B cell (primary cell): ENCODE measurements around the gene SLC4A3. TPM values are rescaled to one million over a fixed set of nuclear protein-coding genes. Genes with fewer than 3 reads are reported as not detected.

Source experiments
- ATAC-seq: fragments of 200-7000 bp; cut with Tn5 transposase; one replicate; pipeline ENCODE4 v1.10.0; 2021; ENCODE audit warnings: low read depth, mild to moderate bottlenecking, moderate number of reproducible peaks, moderate library complexity
- CTCF ChIA-PET: fragments of 350-600 bp; sonication (Branson Sonifier 250); formaldehyde crosslinking; loops from one replicate; lab custom pipeline; 2021; ENCODE audit warnings: antibody characterized with exemption, inconsistent platforms; lab: Charles Lee
- POLR2A ChIA-PET: fragments of 350-600 bp; sonication (Branson Sonifier 250); formaldehyde crosslinking; loops from one replicate; lab custom pipeline; 2021; ENCODE audit warnings: antibody characterized with exemption; lab: Charles Lee
- DNase-seq: peaks from one replicate; pipeline ENCODE4 v3.0.0; 2013
- H2AFZ ChIP-seq: 2 replicates; pipeline ENCODE4 v1.6.1; 2012; ENCODE audit warnings: mild to moderate bottlenecking, low read depth, low read length; ENCODE audit not compliant: insufficient read depth, poor library complexity, severe bottlenecking
- H3K27ac ChIP-seq, 2 donors: 1 replicate in 1 of 2; 2 replicates in 1 of 2; pipeline ENCODE4 v1.5.1; 2012 to 2013; ENCODE audit warnings: low read length in 2 of 2, mild to moderate bottlenecking in 2 of 2, moderate library complexity in 1 of 2
- H3K27me3 ChIP-seq, 4 experiments: fragments of 200-600 bp in 1 of 4; sonication (generic) in 1 of 4; replicated peaks in 1 of 4; 1 replicate in 2 of 4; 2 replicates in 2 of 4; pipeline versions ENCODE4 v1.6.1 to v1.7.0; 2013 to 2016; ENCODE audit warnings: low read length in 3 of 4, mild to moderate bottlenecking in 2 of 4, mixed read lengths in 1 of 4, moderate library complexity in 1 of 4; ENCODE audit not compliant: insufficient read depth in 4 of 4, control insufficient read depth in 3 of 4; ENCODE audit errors: control extremely low read depth in 1 of 4
- H3K36me3 ChIP-seq, 2 experiments: replicated peaks in 1 of 2; 1 replicate in 1 of 2; 2 replicates in 1 of 2; pipeline versions ENCODE4 v1.6.1 to v1.7.1; 2013; ENCODE audit warnings: low read length in 1 of 2; ENCODE audit not compliant: insufficient read depth in 2 of 2, control insufficient read depth in 1 of 2; ENCODE audit errors: control extremely low read depth in 1 of 2, extremely low read depth in 1 of 2
- H3K4me1 ChIP-seq, 2 donors: fragments of 200-600 bp in 1 of 2; sonication (generic) in 1 of 2; 1 replicate in 1 of 2; 2 replicates in 1 of 2; pipeline versions ENCODE4 v1.5.1 to v1.6.1; 2013 to 2017; ENCODE audit warnings: low read length in 2 of 2; ENCODE audit not compliant: control insufficient read depth in 2 of 2, insufficient read depth in 2 of 2
- H3K4me2 ChIP-seq: replicated peaks from 2 replicates; pipeline ENCODE3; 2012; ENCODE audit warnings: mild to moderate bottlenecking, low read depth, low read length; ENCODE audit not compliant: poor library complexity, severe bottlenecking
- H3K4me3 ChIP-seq, 5 experiments: fragments of 200-600 bp in 1 of 5; sonication (generic) in 1 of 5; 1 replicate in 3 of 5; 2 replicates in 2 of 5; pipeline versions ENCODE4 v1.5.1 to v1.7.0; 2011 to 2016; ENCODE audit warnings: low read length in 4 of 5, mild to moderate bottlenecking in 4 of 5, low read depth in 2 of 5, control low read depth in 1 of 5, moderate library complexity in 1 of 5; ENCODE audit not compliant: insufficient read depth in 1 of 5; ENCODE audit errors: control extremely low read depth in 1 of 5, extremely low read depth in 1 of 5
- H3K79me2 ChIP-seq: fragments of 200-600 bp; sonication (generic); one replicate; pipeline ENCODE4 v1.6.0; 2016; ENCODE audit warnings: low read length; ENCODE audit not compliant: control insufficient read depth, insufficient read depth
- H3K9ac ChIP-seq: fragments of 200-600 bp; sonication (generic); 2 replicates; pipeline ENCODE4 v1.6.1; 2017; ENCODE audit warnings: mild to moderate bottlenecking, low read length, moderate library complexity
- H3K9me3 ChIP-seq, 3 donors: one replicate each; pipeline versions ENCODE4 v1.6.1 to v1.7.1; 2013; ENCODE audit warnings: low read length in 2 of 3; ENCODE audit not compliant: control insufficient read depth in 2 of 3, insufficient read depth in 1 of 3; ENCODE audit errors: control extremely low read depth in 1 of 3
- H4K20me1 ChIP-seq: 2 replicates; pipeline ENCODE4 v1.6.0; 2012; ENCODE audit warnings: mild to moderate bottlenecking, low read length; ENCODE audit not compliant: insufficient read depth, control insufficient read depth, poor library complexity, severe bottlenecking
- H3K27ac Mint-ChIP-seq: one replicate; pipeline ENCODE4 v1.8.0; 2021; ENCODE audit warnings: mixed read lengths
- H3K27me3 Mint-ChIP-seq: one replicate; pipeline ENCODE4 v1.8.0; 2021; ENCODE audit warnings: mixed read lengths
- H3K4me1 Mint-ChIP-seq: one replicate; pipeline ENCODE4 v1.8.0; 2021; ENCODE audit warnings: mixed read lengths
- H3K4me3 Mint-ChIP-seq: one replicate; pipeline ENCODE4 v1.8.0; 2021; ENCODE audit warnings: mixed read lengths
- H3K9me3 Mint-ChIP-seq: one replicate; pipeline ENCODE4 v1.8.0; 2022; ENCODE audit warnings: mixed read lengths; ENCODE audit not compliant: insufficient read depth
- CTCF ChIP-seq: fragments of 200-600 bp; IDR thresholded peaks from one replicate; pipeline ENCODE4 v1.8.0; 2022; ENCODE audit warnings: antibody characterized with exemption, mild to moderate bottlenecking
- EZH2 ChIP-seq: IDR thresholded peaks from 2 replicates; pipeline ENCODE4 v1.6.1; 2012; ENCODE audit warnings: borderline replicate concordance, low read depth, mild to moderate bottlenecking, moderate library complexity, low read length; ENCODE audit not compliant: insufficient read depth, poor library complexity, severe bottlenecking
- WGBS: methylation state at CpG from one replicate; pipeline ENCODE4 v1.1.5; 2013; ENCODE audit warnings: missing lambda C conversion rate; ENCODE audit not compliant: insufficient coverage; 5-methylcytosine and 5-hydroxymethylcytosine counted together
- intact Hi-C: fragments of 100-400 bp; cut with micrococcal nuclease; formaldehyde crosslinking; loops from one replicate; pipeline ENCODE4 v1.10.0; 2022
- polyA plus RNA-seq: library from polyadenylated mRNA; depleted of rRNA; stranded (reverse); fragments of >200 nt; gene quantifications from 2 replicates; pipeline ENCODE4 v1.2.3, GENCODE V29; 2012
- total RNA-seq, 2 donors: library from RNA; stranded (reverse); fragments of 120-200 nt in 1 of 2; gene quantifications; 1 replicate in 1 of 2; 2 replicates in 1 of 2; pipeline versions ENCODE4 v1.2.3 to v1.2.4, GENCODE V29; 2013 to 2022

Gene SLC4A3
- total and polyA plus RNA-seq, 2 donors (not counting 1 experiment from before 2014, with no cell fraction given): 0.16 TPM; not detected in 1

GRCh38 chr2:219675221-219675620, 47.8 kb downstream of the SLC4A3 start:
- H3K27ac Mint-ChIP-seq: no peak overlapping the region
- H3K4me1 ChIP-seq: no peaks in the 10 kb centered on the region
- intact Hi-C loops: no loop called here
- peaks cover 0 to 9% (median 0%) of the 10 kb centered on the region in 3 donors for H3K9me3 ChIP-seq
- no peak overlapping the region for H2AFZ ChIP-seq
- no peaks in the 10 kb centered on the region for H3K9me3 Mint-ChIP-seq
- H3K79me2 ChIP-seq: no peaks in the 10 kb centered on the region
- peaks cover 0 to 34% (median 5%) of the 10 kb centered on the region in 4 experiments for H3K27me3 ChIP-seq
- H3K4me2 ChIP-seq: no peak overlapping the region
- H3K4me3 ChIP-seq: no peak overlapping the region
- H3K36me3 ChIP-seq: no peaks in the 10 kb centered on the region
- ATAC-seq (no peak), DNase-seq (no peak)
- H3K4me1 Mint-ChIP-seq: no peaks in the 10 kb centered on the region
- TF ChIP-seq EZH2: no peak
- TF ChIP-seq CTCF: no peak
- H3K9ac ChIP-seq: no peak overlapping the region
- no peak overlapping the region for H3K27ac ChIP-seq
- ChIA-PET POLR2A (no interaction called here), CTCF (interaction anchor here (0.7 kb wide), 1 partner anchor 15 kb away, joined by 5 read pairs; no protein-coding TSS in a partner anchor)
- H3K4me3 Mint-ChIP-seq: no peak overlapping the region
- 82% methylated on average over 4 of the region's 4 CpGs for WGBS
- no peaks in the 10 kb centered on the region for H4K20me1 ChIP-seq
- H3K27me3 Mint-ChIP-seq: peaks cover 28% of the 10 kb centered on the region

GRCh38 chr2:219676586-219676985, 49.2 kb downstream of the SLC4A3 start:
- intact Hi-C loops: no loop called here
- Histone ChIP-seq H3K27ac (no peak overlapping the region), H3K79me2 (no peaks in the 10 kb centered on the region), H3K4me3 (no peak overlapping the region), H3K9me3 (peaks cover 0 to 9% (median 0%) of the 10 kb centered on the region in 3 donors), H2AFZ (no peak overlapping the region), H3K27me3 (peaks cover 0 to 34% (median 5%) of the 10 kb centered on the region in 4 experiments), H3K4me1 (no peaks in the 10 kb centered on the region), H4K20me1 (no peaks in the 10 kb centered on the region), H3K36me3 (no peaks in the 10 kb centered on the region), H3K4me2 (no peak overlapping the region), H3K9ac (no peak overlapping the region)
- TF ChIP-seq CTCF (no peak), EZH2 (no peak)
- no peak for DNase-seq
- no peak overlapping the region for H3K27ac Mint-ChIP-seq
- H3K9me3 Mint-ChIP-seq: no peaks in the 10 kb centered on the region
- no peak for ATAC-seq
- ChIA-PET CTCF (no interaction called here), POLR2A (no interaction called here)
- no peaks in the 10 kb centered on the region for H3K4me1 Mint-ChIP-seq
- H3K27me3 Mint-ChIP-seq: peaks cover 30% of the 10 kb centered on the region
- no peak overlapping the region for H3K4me3 Mint-ChIP-seq
- no CpG with 5 or more reads among the region's 1 CpG for WGBS
